GM21717 (cell line): ENCODE results near the gene AP1M2.
"Not testable (repeated sequence)": the region's sequence is repeated elsewhere in the genome, so short reads cannot be mapped to it uniquely, and the experiment has no call there.

Experiments
- ATAC-seq: cut with Tn5 transposase; IDR thresholded peaks from one replicate; pipeline ENCODE4 v1.9.1; 2021; ENCODE audit warnings: mild to moderate bottlenecking, moderate library complexity; ENCODE audit not compliant: unreplicated experiment

Gene AP1M2

DNA sequence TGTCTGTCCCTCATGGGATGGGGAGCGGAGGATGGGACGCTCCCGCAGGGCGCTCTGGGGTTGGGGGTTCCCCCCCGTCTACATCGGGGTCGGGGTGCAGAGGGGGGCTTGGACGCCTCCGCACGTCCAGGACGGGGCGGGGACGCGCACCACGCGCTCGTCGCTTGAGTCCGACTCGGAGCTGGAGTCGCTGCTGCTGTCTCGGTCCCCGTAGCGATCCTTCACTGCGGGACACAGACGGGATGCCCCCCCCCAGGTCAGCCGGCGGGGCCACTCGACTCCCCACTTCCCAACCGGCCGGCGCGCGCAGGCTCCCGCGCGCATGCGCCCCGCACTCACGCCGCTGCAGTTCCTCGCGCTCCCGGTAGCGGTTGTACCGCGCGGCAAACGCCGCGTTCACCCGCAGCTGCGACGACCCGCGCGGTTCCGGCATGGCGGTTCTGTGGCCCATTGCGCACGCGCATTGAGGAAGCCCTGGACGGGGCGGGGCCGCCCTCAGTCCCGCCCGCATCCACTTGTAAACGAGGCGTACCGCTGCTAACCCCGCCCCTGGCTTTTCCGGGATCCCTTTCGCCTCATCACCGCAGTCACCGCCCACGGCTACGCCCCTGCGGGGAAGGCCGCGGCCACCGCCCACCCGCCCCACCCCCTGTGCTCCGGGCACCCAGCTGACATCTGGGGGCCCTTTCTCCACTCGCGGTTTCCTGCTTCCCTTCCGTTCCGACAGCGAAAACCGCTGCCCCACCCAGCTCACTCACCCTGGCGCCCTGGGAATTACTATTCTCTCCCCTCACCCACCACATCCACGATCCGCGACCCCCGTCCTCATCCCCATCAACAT is 21.3 kb downstream of the AP1M2 start, which contains the start of gene KRI1:
TSS of gene KRI1 (minus strand) at position 444 of the 841 bp plus-strand sequence. CDS start at position 433, 11 bp downstream.
- ATAC-seq = peak; percentile 36

DNA sequence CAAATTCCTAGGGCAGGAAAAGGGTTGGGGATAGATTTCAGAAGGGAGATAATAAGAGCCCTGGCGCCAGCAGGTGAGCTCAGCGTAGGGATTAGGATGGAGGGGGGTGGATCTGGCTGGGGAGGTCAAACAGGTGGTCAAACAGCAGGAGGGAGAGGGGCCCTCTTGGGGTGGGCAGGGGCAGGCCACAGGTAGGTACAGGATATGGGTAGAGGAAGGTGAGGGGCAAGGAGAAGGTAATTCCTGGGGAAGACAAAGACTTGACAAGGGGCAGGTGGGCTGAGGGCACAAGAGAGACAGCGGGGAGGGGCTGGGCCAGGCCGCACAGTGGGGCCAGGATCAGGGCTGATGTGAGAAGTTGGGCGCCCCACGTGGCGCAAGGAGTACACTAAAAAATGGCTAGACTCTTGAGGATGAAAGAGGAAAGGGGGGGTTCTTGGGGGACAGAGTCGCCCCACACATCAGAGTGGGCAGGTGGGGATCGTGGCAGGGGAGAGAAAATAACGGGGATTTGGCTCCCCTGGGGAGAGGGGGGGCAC is 22.0 kb downstream of the AP1M2 start:
- no peak for ATAC-seq

DNA sequence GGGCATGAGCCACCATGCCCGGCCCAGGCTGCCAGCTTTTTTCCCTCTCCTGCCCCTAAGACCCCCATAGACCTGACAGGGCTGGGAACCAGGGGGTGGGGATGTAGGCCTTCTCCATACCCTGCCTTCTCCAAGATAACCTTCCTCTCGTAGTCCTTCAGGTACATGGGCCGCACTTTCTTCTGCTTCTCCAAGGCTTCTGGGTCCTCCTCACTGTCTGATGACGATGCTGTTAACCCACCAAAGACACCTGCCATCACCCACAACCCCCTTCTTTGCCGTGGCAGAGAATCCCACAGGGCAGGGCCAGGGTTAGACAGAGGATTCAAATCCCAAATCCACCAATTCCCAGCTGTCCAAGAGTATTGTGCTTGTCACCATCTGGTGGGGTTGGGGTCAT is 24.5 kb downstream of the AP1M2 start:
- no peak for ATAC-seq

DNA sequence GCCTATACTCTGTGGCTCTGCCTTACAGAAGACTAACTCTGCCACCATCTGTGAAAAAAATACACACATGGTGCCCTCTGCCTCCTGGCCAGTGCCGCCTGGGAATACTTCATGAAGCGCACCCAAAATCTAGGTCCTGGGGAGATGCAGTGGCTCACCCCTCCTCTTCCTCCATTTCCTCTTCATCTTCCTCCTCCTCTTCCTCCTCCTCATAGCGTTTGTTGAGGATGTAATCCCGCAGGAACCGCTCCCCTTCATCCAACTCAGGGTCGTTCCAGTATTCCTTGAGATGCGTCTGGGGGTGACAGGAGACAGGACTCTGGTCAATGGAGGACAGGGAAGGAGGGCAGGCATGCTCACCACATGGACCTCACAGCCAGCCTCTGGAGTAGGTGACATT is 27.0 kb downstream of the AP1M2 start:
- no peak for ATAC-seq

- no peak for ATAC-seq
Measured at GRCh38 chr19:10557603-10558197, 29.4 kb downstream of the AP1M2 start.

DNA sequence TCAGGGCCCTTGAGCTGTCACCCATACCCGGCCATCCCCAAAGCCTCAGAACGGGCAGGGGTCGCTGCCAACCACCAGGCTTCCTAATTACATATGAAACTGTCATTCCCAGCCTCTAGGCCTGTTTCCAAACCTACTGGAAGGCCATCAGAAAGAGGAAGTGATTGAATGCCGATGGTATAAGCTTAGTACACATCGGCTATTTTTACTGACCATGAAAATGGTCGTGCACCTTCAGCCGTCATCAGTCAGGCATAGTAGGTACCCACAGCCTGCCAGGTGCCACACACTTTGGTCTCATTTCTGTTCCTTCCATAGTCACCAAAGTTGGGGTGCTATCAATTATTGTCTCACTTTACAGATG is 31.5 kb downstream of the AP1M2 start:
- ATAC-seq = no peak

DNA sequence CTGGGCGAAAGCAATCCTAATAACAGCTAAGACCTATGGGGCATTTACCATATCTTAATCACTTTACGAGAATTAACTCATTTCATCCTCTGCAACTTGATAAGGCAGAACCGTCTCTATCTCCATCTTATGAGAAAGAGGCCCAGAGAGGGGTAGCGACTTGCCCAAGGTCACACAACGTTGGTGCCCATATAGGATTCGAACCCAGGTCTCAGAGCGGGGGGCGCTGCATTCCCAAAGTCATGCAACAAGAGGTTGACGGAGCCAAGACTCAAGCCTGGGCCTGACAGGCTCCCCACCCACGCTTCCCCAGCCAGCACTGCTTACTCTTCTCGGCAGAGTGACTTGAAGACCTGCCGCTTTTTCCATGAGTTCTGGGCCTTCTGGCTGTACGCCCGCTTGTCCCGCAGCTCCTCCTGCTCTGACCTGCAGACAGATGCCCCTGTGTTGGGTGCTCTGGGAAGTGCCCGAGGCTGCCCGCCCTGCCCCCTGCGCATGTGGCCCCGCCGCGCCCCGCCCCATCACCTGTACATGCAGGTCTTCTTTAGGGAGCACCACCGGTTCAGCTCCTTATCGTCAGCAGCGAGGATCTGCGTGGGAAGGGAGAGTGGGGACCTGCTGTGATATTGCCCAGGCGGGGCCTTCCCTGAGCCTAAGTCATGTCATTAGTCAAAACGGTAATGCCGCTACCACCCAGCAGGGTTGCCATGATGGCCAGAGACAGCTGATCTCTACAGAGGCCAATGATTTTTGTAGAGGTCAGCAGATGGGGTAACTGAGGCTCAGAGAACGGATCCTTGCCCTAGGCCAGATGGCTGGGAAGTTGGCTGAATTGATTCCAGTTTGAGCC is 32.1 kb downstream of the AP1M2 start:
- no peak for ATAC-seq

DNA sequence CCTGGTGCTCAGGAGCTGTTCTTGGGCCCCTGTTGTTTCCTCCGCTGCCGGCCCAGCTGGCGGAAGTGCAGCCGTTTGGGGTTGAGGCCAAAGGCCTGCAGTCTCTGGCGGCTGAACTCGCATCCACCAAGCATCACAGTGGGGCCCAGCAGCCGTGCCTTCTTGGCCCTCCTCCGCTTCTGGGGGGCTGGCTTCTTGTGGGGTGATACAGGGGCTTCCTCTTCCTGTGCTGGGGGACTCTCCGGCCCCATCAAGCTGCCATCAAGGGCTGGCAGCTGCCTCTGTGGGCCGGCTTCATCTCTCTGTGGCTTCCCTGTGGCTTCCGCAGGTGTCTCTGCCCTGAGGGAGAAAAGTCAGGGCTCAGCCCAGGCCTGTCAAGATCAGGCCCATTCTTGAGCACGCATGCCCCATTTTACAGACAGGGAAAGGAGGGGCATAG is 33.1 kb downstream of the AP1M2 start:
- no peak for ATAC-seq

DNA sequence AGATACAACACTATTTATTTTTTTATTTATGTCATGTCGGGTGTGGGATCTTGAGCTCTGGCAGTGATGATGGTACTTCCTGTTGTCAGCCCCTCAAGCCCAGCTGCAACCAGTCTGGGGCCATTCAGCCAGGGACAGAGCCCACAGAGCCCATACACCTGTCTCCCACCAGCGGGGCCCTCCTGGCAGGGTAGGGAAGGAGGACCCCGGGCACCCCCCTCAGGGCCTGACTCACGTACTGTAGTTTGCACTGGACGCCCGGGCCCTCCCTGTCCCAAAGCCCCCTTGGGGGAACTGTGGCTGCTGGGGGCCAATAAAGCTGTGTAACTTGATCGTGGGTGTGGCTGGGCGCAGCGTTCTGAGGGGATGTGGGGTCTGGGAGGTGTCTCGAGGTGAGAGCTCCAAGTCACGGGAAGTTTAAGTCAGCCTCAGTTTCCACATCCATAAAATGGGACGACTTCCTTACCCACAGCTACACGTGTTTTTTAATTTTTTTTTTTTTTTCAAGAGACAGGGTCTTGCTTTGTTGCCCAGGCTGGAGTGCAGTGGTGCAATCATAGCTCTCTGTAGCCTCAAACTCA is 33.9 kb downstream of the AP1M2 start:
- ATAC-seq = no peak

DNA sequence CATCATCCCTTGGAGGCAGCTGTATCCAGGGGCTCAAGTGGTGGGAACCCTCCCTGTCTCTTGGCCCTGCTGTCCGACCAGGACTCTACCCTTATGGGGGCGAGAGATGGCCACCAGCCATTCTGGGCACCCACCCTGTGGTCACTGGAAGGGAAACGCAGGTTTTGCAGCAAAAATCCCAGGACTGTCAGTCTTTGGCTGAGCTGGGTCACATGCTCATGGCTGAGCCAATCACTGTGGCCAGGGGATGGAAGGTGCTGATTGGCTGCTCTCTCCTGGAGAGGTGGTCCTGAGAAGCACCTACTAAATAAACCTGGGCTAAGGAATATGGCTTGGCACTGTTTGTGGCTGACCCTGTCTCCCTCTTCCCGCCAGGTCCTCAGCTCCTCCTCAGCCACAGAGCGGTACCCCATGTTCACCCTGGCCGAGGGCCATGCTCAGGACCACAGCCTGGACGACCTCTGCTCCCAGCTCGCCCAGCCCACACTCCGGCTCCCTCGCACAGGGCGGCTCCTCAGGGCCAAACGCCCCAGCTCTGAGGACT is 34.5 kb downstream of the AP1M2 start:
- ATAC-seq = no peak

DNA sequence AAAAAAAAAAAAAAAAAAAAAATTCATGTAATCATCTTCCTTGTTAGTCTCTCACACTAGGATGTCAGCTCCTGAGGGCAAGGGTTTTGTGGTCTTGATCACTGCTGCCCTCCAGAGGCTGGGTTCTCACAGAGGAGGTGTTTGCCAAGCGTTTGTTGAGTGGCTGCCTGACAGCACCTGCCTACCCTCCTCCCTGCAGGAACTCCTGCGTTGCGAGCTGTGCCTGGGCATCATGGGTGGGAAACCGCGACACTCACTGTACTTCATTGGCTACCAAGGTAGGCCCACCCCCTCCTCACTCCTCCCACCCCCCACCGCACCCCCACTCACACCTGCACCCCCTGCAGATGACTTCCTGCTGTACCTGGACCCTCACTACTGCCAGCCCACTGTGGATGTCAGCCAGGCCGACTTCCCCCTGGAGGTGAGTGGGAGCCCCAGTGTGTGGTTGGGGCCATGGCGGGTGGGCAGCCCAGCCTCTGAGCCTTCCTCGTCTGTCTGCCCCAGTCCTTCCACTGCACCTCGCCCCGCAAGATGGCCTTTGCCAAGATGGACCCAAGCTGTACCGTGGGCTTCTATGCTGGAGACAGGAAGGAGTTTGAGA is 35.3 kb downstream of the AP1M2 start:
- ATAC-seq = no peak

DNA sequence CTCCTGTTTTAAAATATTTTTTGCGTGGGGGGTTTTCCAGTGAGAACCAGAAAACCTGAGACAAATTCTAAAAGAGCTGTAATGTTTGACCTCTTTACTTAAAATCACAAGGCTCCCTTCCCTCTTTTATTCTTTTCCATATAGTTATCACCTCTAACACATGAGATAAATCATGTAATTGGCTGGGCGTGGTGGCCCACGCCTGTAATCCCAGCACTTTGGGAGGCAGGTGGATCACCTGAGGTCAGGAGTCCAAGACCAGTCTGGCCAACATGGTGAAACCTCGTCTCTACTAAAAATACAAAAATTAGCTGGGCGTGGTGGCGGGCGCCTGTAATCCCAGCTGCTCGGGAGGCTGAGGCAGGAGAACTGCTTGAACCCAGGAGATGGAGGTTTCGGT is 36.1 kb downstream of the AP1M2 start:
- not testable (repeated sequence) for ATAC-seq

DNA sequence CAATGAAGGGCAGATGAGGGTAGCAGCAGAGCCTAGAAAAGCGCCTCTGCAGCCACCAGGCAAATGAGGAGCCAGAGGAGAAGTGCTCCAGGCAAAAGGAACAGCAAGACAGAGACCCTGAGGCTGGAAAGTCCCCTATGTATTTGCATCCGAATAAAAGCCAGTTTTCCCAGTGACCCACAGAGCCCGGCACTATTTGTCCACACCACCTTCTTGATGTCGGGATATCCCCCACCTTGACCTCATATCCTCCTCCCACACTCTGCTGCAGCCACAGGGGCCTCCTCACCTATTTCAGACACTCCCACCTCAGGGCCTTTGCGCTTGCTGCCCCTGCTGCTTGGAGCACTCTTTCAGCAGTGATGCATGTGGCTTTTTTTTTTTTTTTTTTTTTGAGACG is 36.8 kb downstream of the AP1M2 start:
- ATAC-seq = no peak

DNA sequence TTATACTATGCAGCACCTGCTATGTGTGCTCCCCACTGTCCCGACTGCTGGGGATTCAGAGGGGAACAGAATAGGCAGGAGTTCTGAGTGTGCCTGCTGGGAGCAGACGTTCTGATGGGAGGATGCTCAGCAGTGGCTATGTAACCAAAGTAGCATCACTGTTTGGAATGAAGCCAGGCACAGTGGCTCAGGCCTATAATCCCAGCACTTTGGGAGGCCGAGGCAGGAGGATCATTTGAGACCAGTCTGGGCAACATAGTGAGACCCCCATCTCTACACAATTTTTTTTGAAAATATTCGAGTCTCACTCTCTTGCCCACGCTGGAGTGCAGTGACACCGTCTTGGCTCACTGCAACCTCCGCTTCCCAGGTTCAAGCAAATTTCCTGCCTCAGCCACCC is 37.4 kb downstream of the AP1M2 start:
- no peak for ATAC-seq

DNA sequence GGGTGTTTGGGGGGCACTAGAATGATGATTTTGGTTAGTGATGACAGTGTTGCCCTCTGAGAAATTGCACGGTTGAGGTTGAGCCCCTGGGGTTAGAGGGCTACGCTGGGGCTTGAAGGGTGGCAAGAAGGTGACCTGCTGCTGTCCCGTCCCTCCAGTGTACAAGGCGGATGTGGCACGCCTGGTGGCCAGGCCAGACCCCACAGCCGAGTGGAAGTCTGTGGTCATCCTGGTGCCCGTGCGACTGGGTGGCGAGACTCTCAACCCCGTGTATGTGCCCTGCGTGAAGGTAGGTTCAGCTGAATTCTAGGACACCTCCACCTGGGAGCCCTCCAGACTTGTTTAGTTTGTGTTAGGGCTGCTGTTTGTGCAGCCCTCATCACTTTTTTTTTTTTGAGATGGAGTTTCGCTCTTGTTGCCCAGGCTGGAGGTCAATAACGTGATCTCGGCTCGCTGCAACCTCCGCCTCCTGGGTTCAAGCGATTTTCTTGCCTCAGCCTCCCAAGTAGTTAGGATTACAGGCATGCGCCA is 38.3 kb downstream of the AP1M2 start:
- ATAC-seq = no peak

- no peak for ATAC-seq
Measured at GRCh38 chr19:10546817-10547216, 40.3 kb downstream of the AP1M2 start.

DNA sequence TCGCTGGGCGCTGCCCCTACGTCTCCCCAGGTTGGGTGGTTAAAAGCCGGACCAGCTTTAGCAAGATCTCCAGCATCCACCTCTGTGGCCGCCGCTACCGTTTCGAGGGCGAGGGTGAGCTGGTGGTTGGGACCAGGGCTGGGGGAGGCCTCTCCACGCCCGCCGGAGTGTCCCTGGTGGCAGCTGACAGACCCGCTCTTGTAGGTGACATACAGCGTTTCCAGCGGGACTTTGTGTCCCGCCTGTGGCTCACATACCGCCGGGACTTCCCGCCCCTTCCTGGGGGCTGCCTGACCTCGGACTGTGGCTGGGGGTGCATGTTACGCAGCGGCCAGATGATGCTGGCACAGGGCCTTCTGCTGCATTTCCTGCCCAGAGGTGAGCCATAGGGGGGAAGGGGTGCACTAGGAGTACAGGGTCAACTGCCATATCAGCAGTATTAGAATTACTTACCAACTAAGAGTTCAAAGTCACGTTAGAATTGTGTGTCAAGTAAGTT is 42.3 kb downstream of the AP1M2 start:
- no peak for ATAC-seq

GRCh38 chr19:10544242-10544752 is 42.8 kb downstream of the AP1M2 start:
- ATAC-seq = peak; percentile 15

- peak; percentile 61 for ATAC-seq
Measured at GRCh38 chr19:10543420-10544241, 43.5 kb downstream of the AP1M2 start, which contains the start of gene ATG4D. Gene ATG4D, plus strand, starts transcription at chr19:10543904. Its CDS starts 187 bp downstream, at chr19:10544091.
